ENCODE measurements around the gene DOLK. TPM values are rescaled to one million over a fixed set of nuclear protein-coding genes. Genes with fewer than 3 reads are reported as not detected.

The DOLK gene
- total RNA-seq, 1 donor from 2014 or later = 19.8 TPM

GRCh38 chr9:128902351-128903078 is 44.9 kb downstream of the DOLK start:
- TF ChIP-seq EZH2 (IDR thresholded peaks at IDR 0.05; ENCODE audit: insufficient read depth, low read length) = no peak
- TF ChIP-seq, protein P1, sequence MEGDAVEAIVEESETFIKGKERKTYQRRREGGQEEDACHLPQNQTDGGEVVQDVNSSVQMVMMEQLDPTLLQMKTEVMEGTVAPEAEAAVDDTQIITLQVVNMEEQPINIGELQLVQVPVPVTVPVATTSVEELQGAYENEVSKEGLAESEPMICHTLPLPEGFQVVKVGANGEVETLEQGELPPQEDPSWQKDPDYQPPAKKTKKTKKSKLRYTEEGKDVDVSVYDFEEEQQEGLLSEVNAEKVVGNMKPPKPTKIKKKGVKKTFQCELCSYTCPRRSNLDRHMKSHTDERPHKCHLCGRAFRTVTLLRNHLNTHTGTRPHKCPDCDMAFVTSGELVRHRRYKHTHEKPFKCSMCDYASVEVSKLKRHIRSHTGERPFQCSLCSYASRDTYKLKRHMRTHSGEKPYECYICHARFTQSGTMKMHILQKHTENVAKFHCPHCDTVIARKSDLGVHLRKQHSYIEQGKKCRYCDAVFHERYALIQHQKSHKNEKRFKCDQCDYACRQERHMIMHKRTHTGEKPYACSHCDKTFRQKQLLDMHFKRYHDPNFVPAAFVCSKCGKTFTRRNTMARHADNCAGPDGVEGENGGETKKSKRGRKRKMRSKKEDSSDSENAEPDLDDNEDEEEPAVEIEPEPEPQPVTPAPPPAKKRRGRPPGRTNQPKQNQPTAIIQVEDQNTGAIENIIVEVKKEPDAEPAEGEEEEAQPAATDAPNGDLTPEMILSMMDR (IDR thresholded peaks at IDR 0.05; ENCODE audit: insufficient read depth, low read depth, low read length) = no peak
- Histone ChIP-seq H4K20me1 (ENCODE audit: insufficient read depth, low read length) (peaks cover 51% of the 10 kb centered on the region), H3K4me3 (ENCODE audit: insufficient read depth, low read depth, low read length) (no peak overlapping the region), H3K9ac (ENCODE audit: low read length) (no peak overlapping the region), H3K79me2 (ENCODE audit: insufficient read depth, low read length) (peaks cover 81% of the 10 kb centered on the region), H3K27ac (ENCODE audit: low read depth, low read length) (no peak overlapping the region), H3K4me2 (ENCODE audit: low read length) (no peak overlapping the region), H3K9me3 (ENCODE audit: insufficient read depth, low read depth, low read length) (no peaks in the 10 kb centered on the region), H3K27me3 (ENCODE audit: insufficient read depth, low read length) (no peaks in the 10 kb centered on the region), H2AFZ (ENCODE audit: low read depth, low read length) (no peak overlapping the region), H3K36me3 (ENCODE audit: insufficient read depth, low read length) (peaks cover 3% of the 10 kb centered on the region), H3K4me1 (ENCODE audit: insufficient read depth, low read length) (peaks cover 7% of the 10 kb centered on the region)
- peaks cover 12% of the 10 kb centered on the region for H3K36me3 Mint-ChIP-seq (ENCODE audit: low read depth, unreplicated experiment)
- no peaks in the 10 kb centered on the region for H3K9me3 Mint-ChIP-seq (ENCODE audit: unreplicated experiment)
- no peaks in the 10 kb centered on the region for H3K27me3 Mint-ChIP-seq (ENCODE audit: low read depth, unreplicated experiment)
- H3K4me1 Mint-ChIP-seq (ENCODE audit: low read depth, unreplicated experiment) = peaks cover 10% of the 10 kb centered on the region
- no peak for DNase-seq (ENCODE audit: low read depth)
- no peak overlapping the region for H3K4me3 Mint-ChIP-seq (ENCODE audit: unreplicated experiment)
- H3K27ac Mint-ChIP-seq (ENCODE audit: unreplicated experiment) = no peak overlapping the region
- no peak for FAIRE-seq

DNA sequence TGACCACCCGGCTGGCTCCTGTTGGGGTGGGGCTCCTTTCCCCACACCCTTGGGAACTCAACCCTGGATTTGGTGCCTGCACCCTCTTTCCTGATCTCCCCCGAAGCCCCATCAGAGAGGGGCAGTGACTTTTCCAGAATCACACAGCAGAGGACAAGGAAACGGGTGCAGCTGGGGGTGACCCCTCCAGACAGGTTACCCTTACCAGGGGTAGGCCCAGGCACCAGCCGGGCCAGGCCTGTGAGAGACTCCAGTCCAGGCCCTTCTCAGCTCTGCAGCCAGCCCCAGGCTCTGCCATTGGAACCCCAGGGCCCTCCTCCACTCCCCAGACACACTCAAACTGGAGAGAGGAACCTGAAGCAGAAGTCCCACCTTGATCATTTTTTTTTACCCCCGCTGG is 45.6 kb downstream of the DOLK start:
- Histone ChIP-seq H3K9me3 (ENCODE audit: insufficient read depth, low read depth, low read length) (no peaks in the 10 kb centered on the region), H3K36me3 (ENCODE audit: insufficient read depth, low read length) (peaks cover 7% of the 10 kb centered on the region), H2AFZ (ENCODE audit: low read depth, low read length) (no peak overlapping the region), H4K20me1 (ENCODE audit: insufficient read depth, low read length) (peaks cover 51% of the 10 kb centered on the region), H3K79me2 (ENCODE audit: insufficient read depth, low read length) (peaks cover 82% of the 10 kb centered on the region), H3K4me1 (ENCODE audit: insufficient read depth, low read length) (peaks cover 7% of the 10 kb centered on the region), H3K4me3 (ENCODE audit: insufficient read depth, low read depth, low read length) (no peak overlapping the region), H3K4me2 (ENCODE audit: low read length) (no peak overlapping the region), H3K27ac (ENCODE audit: low read depth, low read length) (no peak overlapping the region), H3K27me3 (ENCODE audit: insufficient read depth, low read length) (no peaks in the 10 kb centered on the region), H3K9ac (ENCODE audit: low read length) (no peak overlapping the region)
- no peak for DNase-seq (ENCODE audit: low read depth)
- Mint-ChIP-seq H3K9me3 (ENCODE audit: unreplicated experiment) (no peaks in the 10 kb centered on the region), H3K36me3 (ENCODE audit: low read depth, unreplicated experiment) (peaks cover 10% of the 10 kb centered on the region), H3K27me3 (ENCODE audit: low read depth, unreplicated experiment) (no peaks in the 10 kb centered on the region), H3K4me3 (ENCODE audit: unreplicated experiment) (no peak overlapping the region), H3K27ac (ENCODE audit: unreplicated experiment) (no peak overlapping the region), H3K4me1 (ENCODE audit: low read depth, unreplicated experiment) (peaks cover 12% of the 10 kb centered on the region)
- no peak for FAIRE-seq
- TF ChIP-seq EZH2 (IDR thresholded peaks at IDR 0.05; ENCODE audit: insufficient read depth, low read length) = no peak
- TF ChIP-seq, protein P1 (IDR thresholded peaks at IDR 0.05; ENCODE audit: insufficient read depth, low read depth, low read length) = no peak

DNA sequence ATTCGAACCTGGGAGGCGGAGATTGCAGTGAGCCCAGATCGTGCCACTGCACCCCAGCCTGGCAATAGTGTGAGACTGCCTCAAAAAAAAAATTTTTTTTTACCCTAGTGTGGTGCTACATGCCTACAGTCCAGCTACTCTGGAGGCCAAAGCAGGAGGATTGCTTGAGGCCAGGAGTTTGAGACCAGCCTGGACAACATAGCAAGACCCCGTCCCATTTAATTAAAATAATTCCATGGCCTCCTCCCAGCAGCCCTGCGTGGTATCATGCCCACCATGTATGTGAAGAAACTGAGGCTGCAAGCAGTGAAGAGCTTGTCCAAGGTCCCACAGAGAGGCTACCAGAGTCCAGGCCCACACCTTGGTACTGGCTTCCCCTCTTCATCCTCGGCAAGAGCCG is 46.0 kb downstream of the DOLK start:
- TF ChIP-seq EZH2 (IDR thresholded peaks at IDR 0.05; ENCODE audit: insufficient read depth, low read length) = no peak
- TF ChIP-seq, protein P1 (IDR thresholded peaks at IDR 0.05; ENCODE audit: insufficient read depth, low read depth, low read length) = no peak
- peaks cover 8% of the 10 kb centered on the region for H3K36me3 ChIP-seq (ENCODE audit: insufficient read depth, low read length)
- H3K4me1 ChIP-seq (ENCODE audit: insufficient read depth, low read length) = peaks cover 7% of the 10 kb centered on the region
- no peaks in the 10 kb centered on the region for H3K27me3 ChIP-seq (ENCODE audit: insufficient read depth, low read length)
- no peak for FAIRE-seq
- peaks cover 51% of the 10 kb centered on the region for H4K20me1 ChIP-seq (ENCODE audit: insufficient read depth, low read length)
- H2AFZ ChIP-seq (ENCODE audit: low read depth, low read length) = no peak overlapping the region
- Mint-ChIP-seq H3K27ac (ENCODE audit: unreplicated experiment) (no peak overlapping the region), H3K4me1 (ENCODE audit: low read depth, unreplicated experiment) (peaks cover 12% of the 10 kb centered on the region), H3K36me3 (ENCODE audit: low read depth, unreplicated experiment) (peaks cover 10% of the 10 kb centered on the region), H3K9me3 (ENCODE audit: unreplicated experiment) (no peaks in the 10 kb centered on the region), H3K27me3 (ENCODE audit: low read depth, unreplicated experiment) (no peaks in the 10 kb centered on the region), H3K4me3 (ENCODE audit: unreplicated experiment) (no peak overlapping the region)
- H3K4me3 ChIP-seq (ENCODE audit: insufficient read depth, low read depth, low read length) = no peak overlapping the region
- H3K9ac ChIP-seq (ENCODE audit: low read length) = no peak overlapping the region
- H3K4me2 ChIP-seq (ENCODE audit: low read length) = no peak overlapping the region
- DNase-seq (ENCODE audit: low read depth) = no peak
- H3K9me3 ChIP-seq (ENCODE audit: insufficient read depth, low read depth, low read length) = no peaks in the 10 kb centered on the region
- H3K79me2 ChIP-seq (ENCODE audit: insufficient read depth, low read length) = peaks cover 82% of the 10 kb centered on the region
- no peak overlapping the region for H3K27ac ChIP-seq (ENCODE audit: low read depth, low read length)

Measured in astrocyte (in vitro differentiated cells and primary cell).